Measurements from ENCODE around the gene CPT1B.
"Not testable (repeated sequence)": the region's sequence is repeated elsewhere in the genome, so short reads cannot be mapped to it uniquely, and the experiment has no call there.

The CPT1B gene

DNA sequence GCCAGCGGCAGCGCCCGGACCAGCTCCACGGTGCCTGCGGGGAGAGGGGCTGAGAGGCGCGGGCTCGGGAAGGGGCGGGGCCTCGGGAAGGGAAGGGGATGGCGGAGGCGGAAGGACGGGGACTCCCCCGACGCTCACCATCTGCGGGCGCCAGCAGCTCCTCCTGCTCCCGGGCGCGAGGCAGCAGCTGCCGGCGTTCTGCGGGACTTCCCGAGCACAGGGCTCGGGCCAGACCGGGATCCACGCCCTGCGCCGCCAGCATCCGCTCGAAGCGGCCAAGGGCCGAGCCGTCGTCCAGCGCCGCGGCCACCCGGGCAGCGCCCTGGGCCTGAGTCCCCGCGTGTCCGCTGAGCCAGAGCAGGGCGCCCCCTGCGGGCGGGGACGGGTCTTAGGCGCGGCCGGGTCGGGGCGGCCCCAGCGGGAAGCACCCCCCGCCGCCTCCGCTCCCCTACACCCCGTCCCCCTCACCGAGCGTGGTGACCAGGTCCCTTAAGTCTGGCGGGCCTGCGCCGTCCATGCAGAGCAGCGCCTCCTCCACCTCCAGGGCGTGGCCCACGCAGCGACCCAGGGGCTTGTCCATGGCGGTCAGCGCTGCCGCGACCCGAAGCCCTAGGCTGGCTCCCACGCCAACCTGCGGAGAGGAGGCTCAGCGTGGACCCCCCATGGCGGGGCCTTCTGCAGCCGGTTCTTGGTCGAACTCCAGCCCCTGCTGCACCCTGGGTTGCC, 52.0 kb downstream of the CPT1B start:
- no peak for FAIRE-seq

DNA sequence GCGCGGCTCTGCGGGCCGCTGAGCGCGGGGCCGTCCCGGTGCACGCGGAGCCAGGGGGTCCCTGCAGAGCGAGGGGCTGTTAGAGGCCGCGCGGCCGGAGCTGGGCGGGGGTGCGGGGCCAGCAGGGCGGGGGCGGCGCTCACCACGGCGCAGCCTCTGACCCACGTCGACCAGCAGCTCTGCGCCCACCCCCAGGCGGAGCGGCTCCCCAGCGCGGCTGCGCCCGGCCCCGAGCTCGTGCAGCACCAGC, 52.4 kb downstream of the CPT1B start:
- no peak for FAIRE-seq

DNA sequence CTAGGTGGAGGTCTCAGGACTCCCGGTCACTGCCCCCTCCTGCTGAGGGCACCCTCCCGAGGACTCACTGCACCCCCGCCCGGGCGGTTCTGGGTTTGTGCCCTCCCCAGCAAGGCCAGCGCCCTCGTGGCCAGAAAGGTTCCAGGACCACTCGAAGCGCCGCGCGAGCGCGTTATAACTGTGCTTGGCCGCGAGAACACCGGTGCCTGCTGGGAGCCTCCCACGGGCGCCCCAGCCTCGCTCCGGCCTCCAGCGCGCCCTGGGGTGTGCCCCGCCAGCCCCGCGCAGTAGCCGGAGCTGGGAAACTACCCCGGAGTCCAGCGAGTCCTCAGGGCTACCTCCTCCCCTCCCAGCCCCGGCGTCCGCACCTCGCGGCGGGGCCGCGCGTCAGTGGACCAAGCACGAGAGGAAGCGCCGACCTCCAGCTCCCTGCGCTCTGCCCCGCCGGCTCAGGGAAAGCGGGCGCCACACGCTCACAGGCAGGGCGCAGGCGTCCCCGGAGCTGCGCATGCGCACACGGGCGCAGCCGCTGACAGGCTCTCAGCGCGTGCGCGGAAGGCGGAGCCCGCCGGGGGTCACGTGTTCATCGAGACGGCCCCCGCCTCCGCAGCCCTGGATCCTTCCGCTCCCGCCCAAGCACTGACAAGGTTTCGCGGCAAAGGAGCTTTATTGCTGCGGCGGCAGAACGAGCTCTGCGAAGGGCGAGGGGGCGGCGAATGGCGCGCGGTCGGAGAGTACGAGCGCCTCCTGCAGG, 52.9 kb downstream of the CPT1B start, which contains the start of gene SCO2:
TSS of gene SCO2 (minus strand) at position 495 of the 754 bp plus-strand sequence. CDS start 1,187 bp downstream, outside the sequence.
- peak; percentile 37 for FAIRE-seq

DNA sequence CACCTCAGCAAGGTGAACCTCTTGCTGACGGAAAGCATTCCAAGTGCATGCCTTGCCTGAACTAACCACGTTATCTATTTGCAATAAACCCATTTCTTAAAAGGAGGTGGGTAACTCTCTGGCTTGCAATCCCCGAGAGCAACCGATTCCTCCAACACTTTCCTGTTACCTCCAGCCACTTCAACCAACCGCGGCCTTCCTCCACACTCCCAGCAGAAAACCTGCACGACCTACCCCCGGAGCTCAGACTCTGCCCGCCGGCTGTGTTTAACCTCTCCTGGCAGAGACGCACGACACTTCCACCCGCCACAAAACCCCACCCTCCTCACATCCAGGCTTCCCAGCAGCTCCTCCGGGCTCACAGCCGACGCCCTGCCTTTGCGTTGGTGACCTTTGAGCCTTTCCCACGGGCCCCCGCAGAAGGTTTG, 53.5 kb downstream of the CPT1B start:
- FAIRE-seq: no peak

GRCh38 chr22:50523806-50524675, 54.2 kb downstream of the CPT1B start:
- FAIRE-seq: no peak

DNA sequence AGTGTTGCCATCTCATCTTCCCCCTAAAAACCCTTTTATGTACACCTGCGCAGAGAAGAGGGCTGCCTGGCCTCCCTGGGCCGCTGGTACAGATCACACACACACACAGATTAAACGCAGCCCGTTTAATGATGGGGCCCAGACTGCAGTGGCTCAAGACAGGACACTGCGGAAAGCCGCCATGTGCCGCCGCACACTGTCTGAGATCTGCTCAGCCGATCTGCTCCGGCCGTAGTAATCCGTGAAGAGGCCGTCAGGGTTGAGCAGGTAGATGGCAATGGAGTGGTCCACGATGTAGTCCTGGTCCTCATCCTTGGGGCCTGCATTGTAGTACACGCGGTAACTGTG, 54.8 kb downstream of the CPT1B start:
- FAIRE-seq: no peak

DNA sequence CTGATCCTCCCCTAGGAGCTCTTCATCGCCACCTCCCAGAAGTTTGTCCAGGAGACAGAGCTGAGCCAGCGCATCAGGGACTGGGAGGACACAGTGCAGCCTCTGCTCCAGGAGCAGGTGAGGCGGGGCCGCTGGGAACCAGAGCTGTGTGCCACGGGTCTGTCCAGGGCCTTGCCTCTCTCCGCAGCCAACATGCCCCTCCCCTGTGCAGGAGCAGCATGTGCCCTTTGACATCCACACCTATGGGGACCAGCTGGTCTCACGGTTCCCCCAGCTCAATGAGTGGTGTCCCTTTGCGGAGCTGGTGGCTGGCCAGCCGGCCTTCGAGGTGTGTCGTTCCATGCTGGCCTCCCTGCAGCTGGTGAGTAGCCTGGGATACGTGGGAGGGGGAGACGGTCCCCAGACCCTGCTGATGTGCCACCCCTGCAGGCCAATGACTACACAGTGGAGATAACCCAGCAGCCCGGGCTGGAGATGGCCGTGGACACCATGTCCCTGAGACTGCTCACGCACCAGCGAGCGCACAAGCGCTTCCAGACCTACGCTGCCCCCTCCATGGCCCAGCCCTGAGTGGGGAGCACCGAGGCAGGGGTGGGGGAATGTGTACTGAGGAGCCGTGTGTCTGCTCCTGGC, 55.3 kb downstream of the CPT1B start:
- FAIRE-seq: no peak

DNA sequence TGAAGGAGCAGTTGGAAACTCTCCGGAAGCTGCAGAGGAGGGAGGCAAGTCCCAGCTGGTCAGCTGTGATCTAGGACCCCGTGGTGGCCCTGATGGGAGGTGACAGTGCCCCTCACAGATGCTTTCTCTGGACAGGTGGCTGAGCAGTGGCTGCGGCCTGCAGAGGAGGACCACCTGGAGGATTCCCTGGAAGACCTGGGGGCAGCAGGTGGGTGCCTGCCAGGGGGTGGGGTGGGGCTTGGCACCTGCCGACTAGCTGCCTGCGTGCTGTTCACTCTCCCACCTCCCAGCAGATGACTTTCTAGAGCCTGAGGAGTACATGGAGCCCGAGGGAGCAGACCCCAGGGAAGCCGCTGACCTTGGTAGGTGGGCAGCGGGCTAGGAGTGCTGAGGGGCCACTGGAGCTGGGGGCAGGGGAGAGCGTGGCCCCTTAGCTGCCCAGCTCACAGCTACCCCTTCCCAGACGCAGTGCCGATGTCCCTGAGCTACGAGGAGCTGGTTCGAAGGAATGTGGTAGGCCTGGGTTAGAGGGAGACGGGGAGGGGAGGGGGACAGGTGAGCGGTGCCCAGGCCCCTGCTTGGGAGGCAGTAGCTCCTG, 55.9 kb downstream of the CPT1B start:
- no peak for FAIRE-seq

DNA sequence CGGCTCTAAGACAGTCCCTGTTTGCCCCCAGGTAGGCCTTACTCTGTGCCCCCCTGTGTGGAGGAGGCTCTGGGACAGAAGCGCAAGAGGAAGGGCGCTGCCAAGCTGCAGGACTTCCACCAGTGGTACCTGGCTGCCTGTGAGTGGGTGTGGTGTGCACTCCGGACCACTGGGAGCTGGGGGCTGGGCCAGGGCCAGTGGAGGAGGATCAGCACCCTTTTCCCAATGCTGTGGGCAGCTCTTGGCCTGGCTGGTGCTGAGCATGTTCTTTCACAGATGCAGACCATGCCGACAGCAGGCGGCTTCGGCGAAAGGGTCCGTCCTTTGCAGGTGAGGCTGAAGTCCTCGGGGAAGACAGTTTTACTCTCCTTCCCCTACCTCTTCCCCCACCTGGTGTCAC, 56.5 kb downstream of the CPT1B start:
- no peak for FAIRE-seq

- no peak for FAIRE-seq
These were observed 57.3 kb downstream of the CPT1B start for GRCh38 chr22:50520826-50521453.

- not testable (repeated sequence) for FAIRE-seq
These were observed 58.0 kb downstream of the CPT1B start for GRCh38 chr22:50520184-50520583.

DNA sequence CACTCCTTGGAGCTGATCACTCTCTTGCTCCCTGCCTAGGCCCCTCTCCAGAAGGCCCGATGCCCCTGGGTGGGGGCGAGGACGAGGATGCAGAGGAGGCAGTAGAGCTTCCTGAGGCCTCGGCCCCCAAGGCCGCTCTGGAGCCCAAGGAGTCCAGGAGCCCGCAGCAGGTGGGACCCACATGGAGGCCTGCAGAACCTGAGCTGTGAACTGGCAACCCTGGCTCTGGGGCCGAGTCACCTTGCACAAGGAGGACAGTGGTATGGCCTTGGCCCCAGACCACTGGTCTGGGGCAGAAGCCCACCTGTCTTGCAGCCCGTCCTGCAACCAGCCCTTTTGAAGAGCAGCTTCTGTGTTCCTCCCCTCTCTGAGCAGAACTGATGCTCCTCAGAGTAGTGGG, 59.1 kb downstream of the CPT1B start:
- FAIRE-seq: no peak
